C4-2B (cell line): Measurements from ENCODE around the gene PIK3R5.
"Not testable (repeated sequence)": the region's sequence is repeated elsewhere in the genome, so short reads cannot be mapped to it uniquely, and the experiment has no call there.

ENCODE experiments used
- ZFX ChIP-seq: fragments of 450-650 bp; IDR thresholded peaks from 2 replicates; pipeline ENCODE4 v1.6.1; 2017
- TF ChIP-seq, protein P1 (sequence below): fragments of 450-650 bp; conservative IDR thresholded peaks from 2 replicates; pipeline ENCODE4 v1.5.1; 2017; ENCODE audit warnings: mild to moderate bottlenecking

DNA sequence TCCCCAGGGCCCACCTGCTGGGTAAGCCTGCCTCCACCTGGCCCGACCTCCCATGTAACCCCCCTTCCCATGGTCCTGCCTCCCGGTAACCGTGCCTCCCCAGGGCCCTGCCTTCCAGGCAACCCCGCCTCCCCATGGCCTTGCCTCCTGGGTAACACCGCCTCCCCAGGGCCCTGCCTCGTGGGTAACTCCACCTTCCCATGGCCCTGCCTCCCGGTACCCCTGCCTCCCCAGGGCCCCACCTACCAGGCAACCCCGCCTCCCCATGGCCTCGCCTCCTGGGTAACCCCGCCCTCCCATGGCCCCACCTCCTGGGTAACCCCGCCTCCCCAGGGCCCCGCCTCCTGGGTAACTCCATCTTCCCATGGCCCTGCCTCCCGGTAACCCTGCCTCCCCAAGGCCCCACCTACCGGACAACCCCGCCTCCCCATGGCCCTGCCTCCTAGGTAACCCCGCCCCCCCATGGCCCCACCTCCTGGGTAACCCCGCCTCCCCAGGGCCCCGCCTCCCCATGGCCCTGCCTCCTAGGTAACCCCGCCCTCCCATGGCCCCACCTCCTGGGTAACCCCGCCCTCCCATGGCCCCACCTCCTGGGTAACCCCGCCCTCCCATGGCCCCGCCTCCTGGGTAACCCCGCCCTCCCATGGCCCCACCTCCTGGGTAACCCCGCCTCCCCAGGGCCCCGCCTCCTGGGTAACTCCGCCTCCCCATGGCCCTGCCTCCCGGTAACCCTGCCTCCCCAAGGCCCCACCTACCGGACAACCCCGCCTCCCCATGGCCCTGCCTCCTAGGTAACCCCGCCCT lies 80.1 kb downstream of the PIK3R5 start:
- TF ChIP-seq, protein P1, sequence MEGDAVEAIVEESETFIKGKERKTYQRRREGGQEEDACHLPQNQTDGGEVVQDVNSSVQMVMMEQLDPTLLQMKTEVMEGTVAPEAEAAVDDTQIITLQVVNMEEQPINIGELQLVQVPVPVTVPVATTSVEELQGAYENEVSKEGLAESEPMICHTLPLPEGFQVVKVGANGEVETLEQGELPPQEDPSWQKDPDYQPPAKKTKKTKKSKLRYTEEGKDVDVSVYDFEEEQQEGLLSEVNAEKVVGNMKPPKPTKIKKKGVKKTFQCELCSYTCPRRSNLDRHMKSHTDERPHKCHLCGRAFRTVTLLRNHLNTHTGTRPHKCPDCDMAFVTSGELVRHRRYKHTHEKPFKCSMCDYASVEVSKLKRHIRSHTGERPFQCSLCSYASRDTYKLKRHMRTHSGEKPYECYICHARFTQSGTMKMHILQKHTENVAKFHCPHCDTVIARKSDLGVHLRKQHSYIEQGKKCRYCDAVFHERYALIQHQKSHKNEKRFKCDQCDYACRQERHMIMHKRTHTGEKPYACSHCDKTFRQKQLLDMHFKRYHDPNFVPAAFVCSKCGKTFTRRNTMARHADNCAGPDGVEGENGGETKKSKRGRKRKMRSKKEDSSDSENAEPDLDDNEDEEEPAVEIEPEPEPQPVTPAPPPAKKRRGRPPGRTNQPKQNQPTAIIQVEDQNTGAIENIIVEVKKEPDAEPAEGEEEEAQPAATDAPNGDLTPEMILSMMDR, result not testable (repeated sequence)
- TF ChIP-seq ZFX, result not testable (repeated sequence)
